C4-2B (cell line): ENCODE data around the gene NEGR1.

ENCODE experiments used
- H3K27ac ChIP-seq: fragments of 450-650 bp; 2 replicates; pipeline ENCODE4 v1.5.1; 2017
- ZFX ChIP-seq: fragments of 450-650 bp; IDR thresholded peaks from 2 replicates; pipeline ENCODE4 v1.6.1; 2017
- TF ChIP-seq, protein P1 (sequence below): fragments of 450-650 bp; conservative IDR thresholded peaks from 2 replicates; pipeline ENCODE4 v1.5.1; 2017; ENCODE audit warnings: mild to moderate bottlenecking

NEGR1 gene

DNA sequence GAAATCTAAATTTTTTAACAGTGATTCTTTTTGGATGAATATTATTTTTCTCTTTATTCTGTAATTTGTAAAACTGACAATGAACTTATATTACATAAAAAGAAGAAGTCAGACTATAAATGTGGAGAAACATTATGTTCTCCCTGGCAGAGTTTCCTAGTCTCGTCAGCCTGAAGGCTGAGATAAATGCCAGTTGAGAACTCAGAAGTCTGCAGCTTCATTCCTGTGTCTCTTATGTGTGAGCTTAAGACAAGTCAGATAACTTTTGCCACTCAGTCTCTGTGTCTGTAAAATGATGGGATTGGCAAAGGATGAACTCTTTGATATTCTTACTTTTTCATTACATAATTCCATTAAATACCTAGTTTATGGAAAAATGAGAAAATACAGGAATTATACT is 632.7 kb downstream of the NEGR1 start:
- H3K27ac ChIP-seq: no peak overlapping the region
- TF ChIP-seq, protein P1, sequence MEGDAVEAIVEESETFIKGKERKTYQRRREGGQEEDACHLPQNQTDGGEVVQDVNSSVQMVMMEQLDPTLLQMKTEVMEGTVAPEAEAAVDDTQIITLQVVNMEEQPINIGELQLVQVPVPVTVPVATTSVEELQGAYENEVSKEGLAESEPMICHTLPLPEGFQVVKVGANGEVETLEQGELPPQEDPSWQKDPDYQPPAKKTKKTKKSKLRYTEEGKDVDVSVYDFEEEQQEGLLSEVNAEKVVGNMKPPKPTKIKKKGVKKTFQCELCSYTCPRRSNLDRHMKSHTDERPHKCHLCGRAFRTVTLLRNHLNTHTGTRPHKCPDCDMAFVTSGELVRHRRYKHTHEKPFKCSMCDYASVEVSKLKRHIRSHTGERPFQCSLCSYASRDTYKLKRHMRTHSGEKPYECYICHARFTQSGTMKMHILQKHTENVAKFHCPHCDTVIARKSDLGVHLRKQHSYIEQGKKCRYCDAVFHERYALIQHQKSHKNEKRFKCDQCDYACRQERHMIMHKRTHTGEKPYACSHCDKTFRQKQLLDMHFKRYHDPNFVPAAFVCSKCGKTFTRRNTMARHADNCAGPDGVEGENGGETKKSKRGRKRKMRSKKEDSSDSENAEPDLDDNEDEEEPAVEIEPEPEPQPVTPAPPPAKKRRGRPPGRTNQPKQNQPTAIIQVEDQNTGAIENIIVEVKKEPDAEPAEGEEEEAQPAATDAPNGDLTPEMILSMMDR: no peak
- TF ChIP-seq ZFX: no peak

DNA sequence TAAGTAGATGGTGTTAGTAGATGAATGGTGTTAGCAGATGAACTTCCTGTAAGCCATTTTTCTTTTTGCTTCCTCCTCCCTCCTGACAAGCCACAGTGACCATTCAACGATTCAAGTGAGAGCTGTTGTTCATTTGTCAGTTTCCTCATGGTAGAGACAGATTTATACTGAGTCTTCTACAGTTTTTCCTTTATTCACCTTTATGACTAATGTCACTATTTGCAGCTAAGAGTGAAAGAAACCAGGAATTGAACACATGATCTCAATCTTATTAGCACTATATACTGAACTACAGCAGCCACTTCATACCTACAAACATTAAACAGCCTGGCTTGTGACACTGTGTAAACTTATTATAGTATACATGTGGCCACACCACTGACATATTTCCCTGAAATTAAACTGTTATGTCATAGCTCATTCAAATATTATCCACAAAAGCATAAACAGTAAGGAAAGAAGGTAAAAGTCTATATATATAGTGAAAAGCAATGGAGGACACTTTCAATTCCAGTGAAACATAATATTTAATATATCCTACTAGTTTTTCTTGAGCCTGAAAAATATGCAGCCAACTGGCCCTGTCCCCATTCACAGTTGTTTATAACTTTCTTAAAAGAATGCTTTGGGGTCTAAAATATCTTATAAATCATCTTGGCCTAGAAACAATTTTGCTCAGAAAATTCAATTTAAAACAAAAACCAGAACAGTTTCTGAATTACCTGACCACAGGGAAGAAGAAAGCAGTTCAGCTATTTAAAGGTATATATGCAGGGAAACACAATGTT is 634.6 kb downstream of the NEGR1 start:
- H3K27ac ChIP-seq: no peak overlapping the region
- no peak for TF ChIP-seq ZFX
- TF ChIP-seq, protein P1: no peak

- H3K27ac ChIP-seq: no peak overlapping the region
- TF ChIP-seq, protein P1: no peak
- TF ChIP-seq ZFX: no peak
Observed at GRCh38 chr1:71645015-71645414, 637.3 kb downstream of the NEGR1 start.

DNA sequence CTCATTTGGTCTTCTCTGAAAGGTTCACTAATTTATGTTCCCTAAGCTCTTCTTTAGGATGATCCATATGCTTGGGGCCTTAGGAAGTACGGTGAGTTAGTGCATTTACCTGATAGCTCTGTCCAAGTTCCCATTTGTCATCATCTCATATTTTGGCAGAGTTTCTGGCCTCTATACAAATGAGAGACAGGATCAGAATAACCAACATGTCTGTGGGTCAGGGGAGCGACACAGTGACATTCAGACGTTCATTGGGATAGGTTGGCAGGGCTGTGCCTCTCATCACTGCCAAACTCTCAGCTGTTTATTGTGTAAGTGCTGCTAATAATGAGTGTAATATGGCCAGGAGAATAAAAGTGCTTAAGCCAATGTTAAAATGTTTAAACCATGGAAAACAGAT is 640.4 kb downstream of the NEGR1 start:
- TF ChIP-seq, protein P1: no peak
- TF ChIP-seq ZFX: no peak
- no peak overlapping the region; the same call in 1 of the 2 replicates for H3K27ac ChIP-seq

- no peak overlapping the region for H3K27ac ChIP-seq
- TF ChIP-seq, protein P1: no peak
- TF ChIP-seq ZFX: no peak
Observed at GRCh38 chr1:71640998-71641397, 641.3 kb downstream of the NEGR1 start.

DNA sequence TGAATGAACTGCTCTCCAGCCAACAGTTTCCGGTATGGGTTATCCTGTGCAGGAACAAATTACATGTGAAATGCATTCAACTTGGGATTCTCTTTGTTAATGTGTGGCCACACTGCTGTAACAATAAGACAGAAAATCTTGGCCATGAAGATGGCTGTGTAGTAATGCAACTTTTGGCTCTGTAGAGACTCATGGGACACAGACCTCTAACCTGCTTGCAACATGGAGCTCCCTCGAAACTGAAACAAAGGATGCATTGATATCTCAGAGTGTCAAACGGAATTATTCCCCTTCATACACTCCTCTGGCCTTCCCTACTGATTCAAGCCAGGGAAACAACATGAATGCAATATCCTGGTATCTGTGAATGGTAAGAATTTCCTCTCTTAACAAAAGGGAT is 642.2 kb downstream of the NEGR1 start:
- TF ChIP-seq ZFX: no peak
- TF ChIP-seq, protein P1: no peak
- H3K27ac ChIP-seq: no peak overlapping the region

DNA sequence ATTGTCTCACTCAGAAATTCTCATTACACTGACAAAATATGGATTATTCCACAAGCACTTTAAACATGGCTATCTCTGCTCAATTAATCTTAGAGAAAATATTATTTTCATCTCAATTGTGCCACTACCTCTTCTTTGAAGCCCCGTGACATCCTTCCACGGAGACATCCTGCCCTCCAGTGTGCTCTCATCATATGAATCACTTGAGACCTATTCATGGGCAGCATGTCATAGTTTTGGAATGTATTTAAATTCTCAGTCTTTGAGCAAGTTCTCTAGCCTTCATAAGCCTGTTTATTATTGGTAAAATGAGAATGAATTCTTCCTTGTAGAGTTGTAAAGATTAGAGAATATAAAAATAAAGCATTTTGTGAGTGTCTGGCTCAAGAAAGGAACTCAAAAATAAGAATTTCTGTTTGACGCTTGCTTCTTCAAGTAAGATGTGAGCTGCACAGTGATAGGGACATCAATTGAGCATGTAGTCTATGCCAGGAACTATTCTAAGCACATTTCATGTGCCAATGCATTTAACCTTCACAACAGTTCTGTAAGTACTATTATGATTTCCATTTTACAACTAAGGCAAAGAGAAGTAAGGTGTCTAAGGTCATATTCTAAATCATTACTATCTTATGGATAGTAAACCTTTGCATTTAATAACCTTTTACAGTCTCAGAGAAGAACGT is 644.1 kb downstream of the NEGR1 start:
- TF ChIP-seq, protein P1: no peak
- TF ChIP-seq ZFX: no peak
- H3K27ac ChIP-seq: no peak overlapping the region
